ENCODE results near the gene PCP4L1.
"Not testable (repeated sequence)": the region's sequence is repeated elsewhere in the genome, so short reads cannot be mapped to it uniquely, and the experiment has no call there.

PCP4L1 gene

DNA sequence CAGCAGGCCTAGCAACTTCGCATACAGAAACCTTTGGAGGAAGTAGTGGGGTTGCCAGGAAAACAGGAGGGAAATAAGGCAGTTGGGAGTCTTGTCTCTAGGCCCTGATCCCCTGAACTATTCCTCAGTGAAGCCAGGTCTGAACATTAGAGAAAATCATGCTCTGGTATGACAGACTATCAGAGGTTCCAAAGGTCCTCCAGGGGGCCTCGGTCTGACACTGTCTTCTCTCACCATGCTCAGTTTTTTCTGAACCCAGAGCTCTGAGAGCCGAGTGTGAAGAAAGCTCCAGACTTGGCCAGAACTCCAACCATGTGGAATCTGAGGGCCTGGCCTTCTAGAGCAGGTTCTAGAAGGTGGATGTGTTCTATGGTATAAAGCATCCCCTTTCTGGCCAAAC lies 28.6 kb upstream of the PCP4L1 start:
- no peak for DNase-seq

DNA sequence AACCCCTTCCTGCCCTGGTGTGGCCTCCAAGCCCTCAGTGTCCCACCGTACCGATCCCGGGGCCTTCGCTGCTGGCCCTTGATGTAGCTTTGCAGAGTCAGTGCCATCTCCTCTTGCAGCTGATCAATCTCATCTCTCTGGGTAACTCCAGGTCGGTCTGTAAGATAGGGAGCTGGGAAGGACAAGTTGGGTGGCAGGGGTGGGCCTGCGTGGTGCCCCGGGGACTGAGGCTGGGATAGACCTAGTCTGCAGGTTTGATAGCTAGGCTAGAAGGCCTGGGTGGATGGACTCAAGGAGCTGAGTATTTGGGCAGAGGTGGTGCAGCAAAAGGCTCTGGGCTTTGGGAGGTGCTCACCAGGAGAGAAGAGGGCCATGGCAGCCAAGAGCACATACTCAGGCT lies 27.8 kb upstream of the PCP4L1 start:
- DNase-seq, result no peak

DNA sequence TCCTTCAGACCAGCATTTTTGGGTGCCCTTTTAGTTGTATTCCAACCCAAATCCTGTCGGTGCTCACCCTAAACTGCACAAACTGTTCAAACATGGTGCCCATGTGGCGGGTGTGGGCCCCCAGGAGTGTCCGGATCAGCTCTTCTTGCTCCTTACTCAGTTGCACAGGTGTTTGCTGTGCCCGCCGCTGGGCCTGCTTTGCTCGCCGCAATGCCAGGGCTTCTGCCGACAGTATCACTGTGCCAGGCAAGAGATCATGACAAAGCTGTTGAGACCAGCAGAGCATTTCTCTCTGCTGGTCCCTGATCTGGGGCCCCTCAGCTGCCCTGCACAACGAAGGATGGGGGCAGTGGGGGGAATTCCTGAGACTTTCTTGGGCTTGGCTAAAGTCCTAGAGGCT lies 25.4 kb upstream of the PCP4L1 start:
- DNase-seq, result no peak

DNA sequence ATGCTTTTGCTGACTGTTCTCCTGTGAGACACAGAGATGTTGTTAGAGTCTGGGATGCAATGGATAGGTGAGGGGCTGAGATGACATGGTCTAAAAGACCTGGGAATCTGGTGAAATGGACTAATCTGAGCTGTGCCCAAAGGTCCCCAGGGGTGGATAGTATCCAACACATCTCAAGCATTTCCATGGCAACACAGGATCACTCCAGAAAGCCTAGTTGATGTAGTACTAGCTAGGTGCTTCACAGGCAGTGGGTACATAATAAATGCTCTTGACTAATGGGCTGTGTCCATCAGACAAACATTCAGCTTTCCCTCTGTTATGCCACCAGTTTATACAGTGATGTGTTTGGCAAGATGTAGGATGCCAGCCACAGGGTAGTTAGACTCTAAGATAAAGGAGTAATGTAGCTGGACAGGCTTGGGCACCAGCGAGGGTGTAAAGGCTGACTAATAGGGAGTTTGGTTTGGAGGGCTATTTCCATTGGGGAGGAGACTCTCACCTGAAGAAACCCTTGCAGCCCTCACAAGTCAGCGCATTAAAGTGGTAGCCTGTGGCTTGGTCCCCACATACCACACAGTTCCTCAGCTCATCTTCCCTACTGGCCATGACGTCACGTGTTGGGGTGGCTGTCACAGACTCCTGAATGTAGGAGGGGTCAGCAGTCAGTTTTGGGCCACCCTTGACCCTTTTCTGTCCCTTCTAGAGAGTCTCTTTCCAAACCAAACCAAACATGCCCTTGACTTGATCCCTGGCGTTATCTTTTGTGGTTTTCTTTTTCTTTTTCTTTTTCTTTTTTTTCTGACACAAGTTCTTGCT lies 22.4 kb upstream of the PCP4L1 start:
- no peak for DNase-seq

DNA sequence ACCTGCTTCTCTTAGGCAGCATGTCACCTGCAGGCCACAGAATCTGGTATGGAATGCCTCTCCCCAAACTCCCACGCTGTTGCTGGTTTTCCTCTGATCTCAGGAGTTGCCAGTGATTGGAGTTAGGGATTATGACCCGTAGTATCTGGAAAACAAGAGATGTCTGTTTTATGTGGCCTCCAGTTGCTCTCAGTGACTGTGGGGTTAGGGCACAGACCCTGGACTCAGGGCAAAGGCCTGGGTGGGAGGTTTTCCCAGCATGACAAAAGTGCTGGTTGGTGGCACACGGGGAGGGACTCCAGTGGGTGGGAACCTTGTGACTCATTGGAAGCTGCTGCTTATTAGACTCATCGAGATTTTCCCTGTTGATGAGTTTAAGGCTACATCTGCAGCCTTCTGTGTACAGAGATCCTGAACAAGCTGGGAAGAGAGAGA lies 20.5 kb upstream of the PCP4L1 start, which contains the start of gene NR1I3:
Gene NR1I3, minus strand, starts transcription at position 165 of the 435 bp plus-strand sequence. CDS start 1,638 bp downstream, outside the sequence.
- no peak for DNase-seq

DNA sequence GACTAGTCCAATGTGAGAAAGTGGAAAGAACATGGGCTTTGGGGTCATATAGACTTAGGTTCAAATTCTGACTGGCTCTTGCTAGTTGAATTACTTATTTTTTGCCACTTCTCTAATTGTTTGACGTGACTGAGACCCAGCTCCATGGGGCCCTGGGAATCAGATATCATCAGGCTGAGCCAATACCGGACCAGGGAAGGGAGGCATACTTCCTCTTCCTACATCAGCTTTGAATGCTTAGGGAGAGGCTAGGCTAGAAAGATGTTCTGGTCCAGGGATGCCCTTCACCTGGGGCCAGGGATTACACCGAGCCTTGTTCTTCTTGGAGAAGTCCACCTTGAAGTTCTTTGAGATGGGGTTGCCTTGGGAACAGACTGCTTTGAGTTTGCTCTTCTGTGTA lies 16.9 kb upstream of the PCP4L1 start:
- no peak for DNase-seq

DNA sequence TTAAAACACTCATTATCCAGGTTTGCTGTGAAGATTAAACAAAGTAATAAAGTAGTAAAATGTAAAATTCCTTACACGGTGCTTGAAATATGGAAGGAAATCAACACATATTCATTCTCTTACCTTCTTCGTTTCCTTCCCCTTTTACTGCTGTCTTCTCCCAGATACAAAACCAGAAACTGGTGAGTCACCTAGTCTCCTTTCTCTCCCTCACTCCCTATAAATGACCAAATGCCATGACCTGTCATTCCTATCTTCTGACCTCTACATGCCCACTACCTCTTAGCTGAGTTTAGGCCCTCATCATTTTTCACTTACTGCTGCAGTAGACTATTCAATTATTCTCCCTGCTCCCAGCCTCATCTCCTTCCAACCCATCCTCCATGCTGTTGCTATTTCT lies 16.2 kb upstream of the PCP4L1 start:
- no peak for DNase-seq

DNA sequence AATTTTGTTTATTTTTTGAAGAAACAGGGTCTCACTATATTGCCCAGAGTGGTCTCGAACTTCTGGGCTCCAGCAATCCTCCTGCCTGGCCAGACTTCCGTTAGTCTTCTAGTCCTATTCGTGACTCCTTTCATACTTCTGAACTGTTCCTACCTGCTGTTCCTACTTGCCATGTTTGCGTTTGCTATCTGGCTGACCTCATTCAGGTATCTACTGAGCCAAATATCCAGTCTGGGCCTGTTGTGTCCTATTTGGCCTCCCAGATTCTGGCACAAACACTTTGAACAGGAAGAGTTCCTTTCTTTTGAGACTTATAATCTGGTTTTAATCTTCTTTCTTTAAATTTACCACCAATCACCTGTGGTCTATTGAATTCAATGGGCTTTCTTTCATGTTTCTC lies 13.7 kb upstream of the PCP4L1 start:
- DNase-seq, result no peak

DNA sequence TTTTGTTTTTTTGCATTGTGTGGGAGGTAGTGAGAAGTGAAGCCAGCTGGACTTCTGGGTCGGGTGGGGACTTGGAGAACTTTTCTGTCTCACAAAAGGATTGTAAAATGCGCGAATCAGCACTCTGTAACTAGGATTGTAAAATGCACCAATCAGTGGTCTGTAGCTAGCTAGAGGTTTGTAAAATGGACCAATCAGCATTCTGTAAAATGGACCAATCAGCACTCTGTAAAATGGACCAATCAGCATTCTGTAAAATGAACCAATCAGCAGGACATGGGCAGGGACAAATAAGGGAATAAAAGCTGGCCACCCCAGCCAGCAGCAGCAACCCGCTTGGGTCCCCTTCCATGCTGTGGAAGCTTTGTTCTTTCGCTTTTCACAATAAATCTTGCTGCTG lies 8.4 kb upstream of the PCP4L1 start:
- DNase-seq, result not testable (repeated sequence)

DNA sequence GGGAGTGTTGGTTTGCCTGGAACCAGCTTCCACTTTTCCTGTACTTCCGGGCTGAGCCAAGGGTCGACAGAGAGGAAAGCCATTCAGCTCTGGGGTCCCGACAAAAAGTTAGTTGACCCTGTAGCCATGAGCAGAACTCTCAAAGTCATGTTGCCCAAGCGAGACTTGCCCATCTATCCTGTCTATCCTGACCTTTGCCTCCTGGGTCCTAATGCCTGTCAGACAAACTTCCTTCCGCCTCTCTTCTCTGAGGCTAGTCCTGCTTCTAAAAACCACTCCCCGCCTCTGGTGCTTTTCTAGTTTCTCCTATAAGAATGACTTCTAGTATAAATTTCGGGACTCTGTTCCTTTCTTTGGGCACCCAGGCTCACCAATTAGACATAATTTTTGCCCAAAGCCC lies 7.7 kb upstream of the PCP4L1 start:
- no peak for DNase-seq

DNA sequence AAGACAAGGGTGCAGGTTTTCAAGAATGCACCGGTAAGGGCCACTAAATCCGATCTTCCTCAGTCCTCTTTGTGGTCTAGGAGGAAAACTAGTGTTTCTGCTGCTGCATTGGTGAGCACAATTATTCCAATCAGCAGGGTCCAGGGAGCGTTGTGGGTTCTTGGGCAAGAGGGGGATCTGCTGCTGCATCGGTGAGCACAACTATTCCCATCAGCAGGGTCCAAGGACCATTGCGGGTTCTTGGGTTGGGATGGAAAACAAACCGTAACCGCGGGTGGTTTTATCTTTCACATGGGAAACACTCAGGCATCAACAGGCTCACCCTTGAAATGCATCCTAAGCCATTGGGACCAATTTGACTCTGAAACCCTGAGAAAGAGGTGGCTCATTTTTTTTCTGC lies 7.0 kb upstream of the PCP4L1 start:
- no peak for DNase-seq

DNA sequence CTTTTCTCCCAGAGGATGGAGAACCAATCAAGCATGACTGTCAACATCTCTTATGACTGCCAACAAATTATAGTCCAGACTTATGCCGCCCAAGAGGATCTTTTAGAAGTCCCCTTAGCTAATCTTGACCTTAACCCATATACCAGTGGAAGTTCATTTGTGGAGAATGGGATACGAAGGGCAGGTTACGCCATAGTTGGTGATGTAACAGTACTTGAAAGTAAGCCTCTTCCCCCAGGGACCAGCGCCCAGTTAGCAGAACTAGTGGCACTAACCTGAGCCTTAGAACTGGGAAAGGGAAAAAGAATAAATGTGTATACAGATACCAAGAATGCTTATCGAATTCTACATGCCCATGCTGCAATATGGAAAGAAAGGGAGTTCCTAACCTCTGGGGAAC lies 3.2 kb upstream of the PCP4L1 start:
- not testable (repeated sequence) for DNase-seq

DNA sequence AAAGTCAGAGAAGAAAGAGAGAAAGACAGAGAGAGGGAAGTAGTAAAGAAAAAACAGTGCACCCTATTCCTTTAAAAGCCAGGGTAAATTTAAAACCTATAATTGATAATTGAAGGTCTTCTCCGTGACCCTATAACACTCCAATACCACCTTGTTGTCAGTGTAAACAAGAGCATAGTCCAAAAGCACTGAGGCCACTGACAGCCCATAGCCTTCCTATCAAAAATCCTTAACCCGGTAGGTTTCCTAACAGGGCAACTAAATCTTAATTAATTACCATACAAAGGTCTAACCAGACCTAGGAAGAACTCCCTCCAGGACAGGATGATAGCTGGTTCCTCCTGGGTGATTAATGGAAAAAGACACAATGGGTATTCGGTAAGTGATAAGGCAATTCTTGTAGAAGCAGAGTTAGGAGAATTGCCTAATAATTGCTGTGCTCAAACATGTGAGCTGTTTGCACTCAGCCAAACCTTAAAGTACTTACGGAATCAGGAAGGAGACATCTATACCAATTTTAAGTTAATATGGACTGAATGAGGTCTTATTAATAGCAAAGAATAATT lies 2.5 kb upstream of the PCP4L1 start:
- DNase-seq, result not testable (repeated sequence)

DNA sequence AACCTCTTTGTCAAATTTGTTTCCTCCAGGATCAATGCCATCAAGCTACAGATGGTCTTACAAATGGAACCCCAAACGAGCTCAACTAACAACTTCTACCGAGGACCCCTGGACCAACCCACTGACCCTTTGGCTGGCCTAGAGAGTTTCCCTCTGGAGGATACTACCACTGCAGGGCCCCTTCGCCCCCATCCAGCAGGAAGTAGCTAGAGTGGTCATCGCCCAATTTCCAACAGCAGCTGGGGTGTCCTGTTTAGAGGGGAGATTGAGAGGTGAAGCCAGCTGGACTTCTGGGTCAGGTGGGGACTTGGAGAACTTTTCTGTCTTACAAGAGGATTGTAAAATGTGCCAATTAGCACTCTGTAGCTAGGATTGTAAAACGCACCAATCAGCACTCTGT lies 1.4 kb upstream of the PCP4L1 start:
- not testable (repeated sequence) for DNase-seq

DNA sequence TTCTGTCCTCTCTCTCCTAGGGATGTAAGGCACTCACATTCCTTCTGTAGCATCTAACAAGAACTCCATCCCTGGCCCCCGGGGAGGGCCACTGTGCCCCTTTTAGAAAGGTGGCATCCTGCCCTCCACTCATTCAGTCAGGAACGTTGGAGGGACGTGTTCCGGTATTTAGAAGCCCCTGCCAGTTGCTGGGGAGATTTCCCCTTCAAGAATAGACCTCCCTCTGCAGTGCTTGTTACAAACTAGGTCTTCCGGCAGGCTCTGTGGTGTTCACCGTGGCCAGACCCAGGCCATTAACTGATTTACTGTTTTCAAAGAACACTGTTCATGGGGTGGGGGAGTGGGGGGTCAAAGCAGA lies 779 bp downstream of the PCP4L1 start:
- DNase-seq, result no peak

DNA sequence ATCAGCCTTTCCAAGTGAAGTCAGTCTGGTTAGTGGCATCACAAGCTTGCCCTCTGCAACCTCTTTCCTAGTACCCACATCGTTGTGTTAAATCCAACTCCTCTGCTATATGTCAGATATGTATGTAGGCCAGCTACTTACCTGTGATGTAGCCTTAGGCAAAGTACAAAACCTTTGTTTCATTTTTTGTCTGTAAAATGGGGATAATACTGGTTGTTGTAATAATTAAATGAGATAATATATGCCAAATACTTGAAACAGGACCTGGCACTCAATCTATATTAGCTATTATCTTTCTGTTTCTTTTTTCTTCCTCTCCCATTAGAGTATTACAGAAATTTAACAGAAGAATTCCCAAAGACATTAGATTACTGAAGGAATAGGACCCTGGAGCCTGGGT lies 1.2 kb downstream of the PCP4L1 start:
- no peak for DNase-seq

DNA sequence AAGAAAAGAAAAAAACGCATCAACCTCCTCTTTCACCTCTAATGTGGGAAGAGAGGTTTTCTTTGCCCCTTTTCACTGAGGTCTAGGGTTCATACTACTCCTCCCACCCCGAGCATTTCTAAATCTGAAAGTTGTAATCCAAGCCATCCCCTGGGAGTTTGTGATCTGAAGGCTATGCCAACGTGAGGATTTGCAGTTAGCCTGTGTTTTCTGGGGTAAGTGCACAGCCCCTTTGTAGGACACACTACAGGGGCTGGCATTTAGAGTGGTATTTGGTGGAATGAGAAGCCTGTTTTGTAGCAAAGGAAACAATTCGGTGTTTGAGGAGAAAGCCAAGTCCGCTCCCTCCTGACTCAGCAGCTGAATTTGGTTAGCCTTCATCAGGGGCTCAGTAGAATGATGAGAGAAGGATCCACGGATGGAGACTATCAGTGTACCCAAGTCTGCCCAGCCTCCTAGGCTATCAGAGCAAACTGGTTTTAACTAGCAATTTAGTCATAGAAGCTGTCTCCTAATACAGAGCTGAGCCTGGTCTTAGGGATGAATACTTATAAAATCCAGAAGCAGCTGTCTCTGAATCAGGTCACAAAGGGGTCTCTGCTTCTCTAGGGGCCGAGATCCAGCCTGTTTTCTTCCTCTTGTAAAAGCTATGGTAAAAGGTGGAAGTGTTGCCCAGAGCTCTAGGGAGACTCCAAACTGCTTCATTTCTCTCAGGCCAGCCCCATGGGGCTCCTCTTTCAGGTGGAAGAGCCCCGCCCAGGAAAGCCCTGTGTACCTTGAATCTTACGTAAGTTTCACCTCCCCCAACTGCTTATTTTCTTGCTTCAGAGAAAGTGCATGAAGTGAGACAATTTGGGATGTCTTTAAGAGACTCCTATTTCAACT lies 2.1 kb downstream of the PCP4L1 start:
- no peak for DNase-seq

DNA sequence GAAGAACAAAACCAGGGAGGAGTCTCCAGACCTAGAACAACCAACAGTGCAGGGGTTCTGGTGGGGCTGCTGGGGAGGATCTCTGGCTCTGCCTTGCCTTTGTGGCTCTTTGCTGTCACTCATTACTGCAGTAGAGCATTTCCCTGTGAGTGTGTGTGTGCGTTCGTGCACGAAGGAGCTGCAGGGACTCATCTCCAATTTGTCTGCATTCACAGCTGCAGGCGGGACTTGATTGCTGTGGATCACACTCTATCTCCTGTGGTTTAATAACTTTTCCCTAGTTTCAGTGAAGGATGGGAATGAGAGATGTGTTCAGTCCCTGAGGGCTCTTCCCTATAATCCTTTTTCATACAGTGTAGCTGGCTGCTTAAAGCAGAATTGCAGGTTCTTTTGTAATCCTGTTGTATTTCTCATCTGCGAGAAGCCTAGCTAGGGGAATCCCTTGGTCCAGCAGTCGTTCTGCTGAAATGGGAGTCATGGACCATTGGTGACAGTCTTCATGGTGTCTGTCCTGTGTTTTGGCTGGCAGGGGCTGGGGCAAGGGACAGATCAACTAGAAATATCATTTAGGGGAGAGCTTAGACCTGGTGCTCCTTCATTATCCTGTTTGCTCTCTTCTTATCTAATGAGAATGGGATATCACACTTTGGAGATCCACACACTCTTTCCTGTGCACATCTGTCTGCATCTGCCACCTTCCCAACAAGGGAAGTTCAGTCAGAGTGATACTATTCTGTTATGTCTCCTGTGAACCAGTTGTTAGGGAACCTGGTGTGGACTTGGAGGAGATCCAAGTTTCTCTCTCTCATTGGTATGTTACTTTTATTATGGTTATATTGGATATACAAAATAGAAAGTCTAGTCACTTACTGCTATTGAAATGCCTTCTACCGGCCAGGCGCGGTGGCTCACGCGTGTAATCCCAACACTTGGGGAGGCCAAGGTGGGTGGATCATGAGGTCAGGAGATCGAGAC lies 3.0 kb downstream of the PCP4L1 start:
- DNase-seq, result no peak

DNA sequence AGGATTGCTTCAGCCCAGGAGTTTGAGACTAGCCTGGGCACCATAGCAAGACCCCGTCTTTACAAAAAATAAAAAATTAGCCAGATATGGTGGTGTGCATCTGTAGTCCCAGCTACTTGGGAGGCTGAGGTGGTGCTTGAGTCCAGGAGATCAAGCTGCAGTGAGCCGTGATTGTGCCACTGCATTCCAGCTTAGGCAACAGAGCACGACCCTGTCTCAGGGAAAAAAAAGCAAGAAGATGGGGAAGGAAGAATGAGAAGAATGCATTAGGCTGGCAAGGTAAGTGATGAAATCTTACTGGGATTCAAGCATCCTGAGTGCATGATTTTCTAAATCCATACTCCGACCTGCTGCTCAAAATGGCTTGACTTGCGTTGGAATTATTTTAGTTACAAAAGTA lies 6.8 kb downstream of the PCP4L1 start:
- DNase-seq, result peak; percentile 68

DNA sequence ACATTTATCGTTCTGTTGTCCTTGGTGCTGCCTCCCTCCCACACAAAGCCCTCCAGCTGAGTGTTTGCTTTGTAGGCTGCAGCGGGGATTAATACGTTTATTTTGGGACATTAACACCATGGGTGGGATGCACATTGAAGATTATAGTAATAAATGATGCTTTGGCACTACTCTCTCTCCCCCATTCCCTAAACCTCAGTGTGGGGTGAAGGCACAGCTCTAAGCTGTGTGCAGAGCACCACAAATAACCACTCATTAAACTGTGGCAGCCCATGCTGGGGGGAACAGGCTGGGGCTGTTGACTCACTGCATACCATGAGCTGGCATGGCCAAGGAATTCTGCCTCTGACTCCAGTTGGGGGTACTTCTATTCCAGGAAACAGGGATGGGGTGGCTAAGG lies 7.7 kb downstream of the PCP4L1 start:
- no peak for DNase-seq

DNA sequence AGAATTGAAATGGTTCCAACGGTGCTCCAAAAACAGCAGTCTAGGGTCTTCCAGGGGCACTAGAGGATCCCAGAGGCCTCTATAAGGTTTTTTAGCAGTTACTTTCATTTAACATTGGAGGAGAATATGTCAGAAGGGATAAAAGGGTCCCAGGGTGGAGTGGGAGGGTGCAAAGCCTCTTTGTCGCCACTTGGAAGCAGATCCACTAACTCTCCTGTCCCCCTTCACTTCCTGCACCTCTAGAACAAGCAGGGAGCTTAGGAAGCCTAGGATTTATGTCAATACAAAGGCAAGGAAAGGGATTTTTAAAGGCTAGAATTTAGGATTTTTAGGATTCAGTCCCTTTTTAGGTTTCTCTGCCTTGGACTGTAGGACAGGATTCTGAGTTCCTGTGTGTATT lies 8.3 kb downstream of the PCP4L1 start:
- DNase-seq, result no peak

DNA sequence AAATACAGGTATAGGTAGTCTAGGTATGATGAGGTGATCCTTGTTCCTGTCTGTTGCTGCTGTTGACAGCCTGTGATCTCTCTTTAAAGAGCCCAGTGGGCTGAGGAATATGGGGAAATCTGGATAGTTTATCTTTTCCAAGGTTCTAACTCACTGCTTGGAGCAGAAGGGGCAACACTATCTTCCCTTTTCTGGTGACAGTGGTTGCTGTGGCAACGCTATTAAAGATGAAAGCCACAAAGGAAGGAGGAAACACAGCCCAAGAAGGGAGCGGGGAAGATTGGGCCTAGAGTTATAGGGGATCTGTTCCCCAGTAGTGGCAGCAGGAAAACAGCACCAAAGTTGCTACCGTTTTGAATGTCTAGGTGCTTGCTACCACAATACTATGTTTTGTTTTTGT lies 8.8 kb downstream of the PCP4L1 start:
- no peak for DNase-seq

DNA sequence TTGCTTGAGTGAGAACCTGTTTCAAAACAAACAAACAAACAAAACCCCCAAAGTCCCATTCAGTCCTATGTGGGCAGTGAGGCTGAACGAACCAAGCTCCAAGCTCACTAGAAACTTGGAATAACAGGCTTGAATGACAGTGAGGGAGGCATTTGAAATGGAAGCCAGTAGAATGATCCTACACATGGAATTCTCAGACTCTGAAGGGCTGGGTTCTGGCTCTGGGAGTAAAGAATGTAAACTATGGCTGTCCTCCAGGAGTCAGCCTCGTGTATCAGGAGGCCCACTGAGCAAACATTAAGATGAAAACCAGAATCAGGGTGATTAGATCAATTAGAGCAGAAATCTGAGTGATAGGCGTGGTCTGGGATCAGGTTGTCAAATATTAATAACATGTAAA lies 14.9 kb downstream of the PCP4L1 start:
- DNase-seq, result peak; percentile 62

Measured in islet precursor cell (in vitro differentiated cells).